GM10847 (cell line): ENCODE results near the gene C2CD4B.

Source experiments
- POLR2A ChIP-seq: IDR thresholded peaks from 2 replicates; pipeline ENCODE4 v1.6.1; 2011; ENCODE audit not compliant: insufficient read length; ENCODE audit errors: extremely low read depth

C2CD4B gene, protein sequence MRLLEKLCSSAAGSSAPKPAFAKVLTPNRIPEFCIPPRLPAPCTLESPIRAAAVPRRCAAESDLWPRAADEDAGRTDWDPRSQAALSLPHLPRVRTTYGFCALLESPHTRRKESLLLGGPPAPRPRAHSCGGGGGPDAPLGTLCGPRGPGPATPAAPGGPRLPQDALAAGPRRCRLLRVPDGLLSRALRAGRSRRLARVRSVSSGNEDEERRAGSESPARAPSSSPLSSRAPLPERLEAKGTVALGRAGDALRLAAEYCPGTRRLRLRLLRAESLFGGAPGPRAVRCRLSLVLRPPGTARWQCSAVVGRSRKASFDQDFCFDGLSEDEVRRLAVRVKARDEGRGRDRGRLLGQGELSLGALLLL

DNA sequence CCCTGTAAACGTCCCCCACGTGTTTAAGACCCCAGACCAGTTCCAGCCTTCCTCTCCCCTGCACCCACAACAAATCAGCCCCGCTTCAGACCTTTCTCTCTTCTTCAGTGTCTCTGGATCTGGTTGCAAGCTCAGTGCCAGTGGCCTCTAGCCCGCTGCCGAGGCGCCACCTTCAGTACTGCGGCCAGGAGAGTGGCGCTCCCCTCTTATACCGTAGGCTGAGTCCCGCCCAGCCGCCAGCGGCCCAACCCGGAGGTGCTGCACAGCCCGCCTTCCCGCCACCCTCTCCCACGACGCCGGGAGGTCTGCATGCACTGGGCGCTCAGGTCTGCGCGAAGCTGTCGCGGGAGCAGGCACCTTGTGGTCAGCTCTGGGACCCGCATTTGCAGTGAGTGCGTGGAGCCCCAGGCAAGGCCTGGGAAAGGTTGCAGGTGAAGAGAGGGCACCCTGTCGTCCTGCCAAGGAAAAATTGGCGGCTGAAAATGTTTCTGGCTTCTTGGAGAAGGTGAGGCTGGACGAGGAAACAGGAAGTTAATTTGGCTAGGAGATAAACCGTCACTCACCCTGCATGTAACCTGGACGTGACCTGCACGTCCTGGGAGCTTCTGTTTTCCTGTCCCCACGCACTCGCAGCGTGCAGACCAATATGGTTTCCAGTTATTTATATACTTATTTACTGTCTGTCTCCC is at the start of gene C2CD4B:
Gene C2CD4B, minus strand, starts transcription at position 182 of the 689 bp plus-strand sequence. CDS start 301 bp downstream, outside the sequence.
- TF ChIP-seq POLR2A, result no peak

DNA sequence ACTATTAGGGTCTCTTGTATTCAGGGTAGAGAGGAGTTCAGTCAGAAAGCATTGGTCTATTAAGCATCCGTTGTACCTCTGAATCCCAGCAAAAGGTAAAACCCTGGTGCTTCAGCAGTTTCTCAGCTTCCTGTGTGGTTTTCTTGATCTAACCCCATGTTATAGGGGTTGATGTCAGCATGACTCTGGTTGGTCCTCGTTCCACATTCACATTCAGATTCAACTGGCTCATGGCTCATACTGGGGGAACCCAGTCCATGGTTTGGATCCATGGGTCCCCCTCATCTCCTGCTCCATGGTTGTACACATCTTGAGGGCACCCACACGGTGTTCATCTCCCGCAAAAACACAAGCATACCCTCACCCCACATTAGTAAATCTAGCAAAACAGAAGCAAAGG is 47.7 kb upstream of the C2CD4B start:
- no peak for TF ChIP-seq POLR2A

DNA sequence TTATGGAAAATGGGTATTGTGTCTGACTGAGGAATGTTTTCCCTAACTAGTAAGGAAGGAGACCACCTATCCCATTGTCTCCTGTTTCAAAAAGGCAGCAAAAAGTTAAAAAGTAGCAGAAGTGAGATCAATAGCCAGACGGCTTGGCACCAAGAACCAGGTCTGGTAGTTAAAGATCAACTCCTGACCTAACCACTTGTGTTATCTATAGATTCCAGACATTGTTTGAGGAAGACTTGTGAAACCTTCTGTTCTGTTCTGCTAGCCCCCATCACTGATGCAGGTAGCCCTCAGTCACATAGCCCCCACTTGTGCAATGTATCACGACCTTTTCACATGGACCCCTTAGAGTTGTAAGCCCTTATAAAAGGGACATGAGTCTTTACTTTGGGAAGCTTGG is 46.3 kb upstream of the C2CD4B start:
- no peak for TF ChIP-seq POLR2A

DNA sequence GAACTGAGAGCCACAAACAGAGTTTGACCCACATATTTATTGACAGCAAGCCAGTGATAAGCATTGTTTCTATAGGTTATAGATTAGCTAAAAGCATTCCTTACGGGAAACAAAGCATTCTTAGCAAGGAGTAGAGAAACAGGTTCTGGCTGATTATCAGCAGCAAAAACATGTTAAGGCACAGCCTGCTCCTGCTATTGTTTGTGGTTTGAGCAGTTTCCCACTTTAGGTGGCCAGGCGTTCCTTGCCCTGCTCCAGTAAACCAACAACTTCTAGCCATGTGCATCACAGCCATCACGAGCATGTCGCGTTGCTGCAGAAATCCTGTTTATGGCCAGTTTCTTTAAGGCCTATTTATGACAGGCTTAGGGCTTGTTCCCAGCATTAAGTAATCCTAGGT is 44.7 kb upstream of the C2CD4B start:
- no peak for TF ChIP-seq POLR2A

DNA sequence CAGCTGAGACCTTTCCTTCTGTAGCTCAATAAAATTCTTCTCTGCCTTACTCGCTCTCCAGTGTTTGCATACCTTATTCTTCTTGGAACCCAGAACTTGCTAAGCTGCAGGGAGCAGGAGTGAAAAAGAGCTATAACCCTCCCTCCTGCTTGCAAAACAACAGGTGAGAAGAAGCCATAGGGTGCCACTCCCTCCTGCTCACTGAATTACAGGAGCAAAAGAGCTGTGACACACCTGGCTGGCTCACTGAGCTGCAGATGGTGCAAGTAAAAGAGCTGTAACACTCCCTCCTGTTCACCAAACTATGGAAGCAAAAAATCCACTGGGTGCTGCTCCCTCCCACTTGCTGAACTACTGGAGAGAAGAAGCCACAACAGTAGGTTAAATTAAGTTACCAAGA is 44.2 kb upstream of the C2CD4B start:
- TF ChIP-seq POLR2A, result no peak

DNA sequence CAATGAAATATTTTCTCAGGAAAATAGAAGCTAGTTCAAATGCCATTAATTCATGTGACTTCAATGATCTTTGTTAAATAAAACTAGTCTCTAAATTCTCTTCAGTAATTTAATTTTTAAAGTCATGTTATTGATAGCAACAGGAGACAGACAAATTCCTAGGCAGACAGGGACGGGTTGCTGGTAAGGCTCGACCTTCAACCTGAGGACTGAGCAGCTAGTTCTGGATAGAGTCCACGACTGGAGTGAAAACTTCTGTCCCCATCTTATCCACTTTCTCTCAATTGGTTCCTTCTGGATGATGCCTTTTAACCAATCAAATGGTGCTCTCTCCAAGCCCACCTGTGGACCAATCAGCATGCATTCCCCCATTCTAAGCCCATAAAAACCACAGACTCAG is 43.8 kb upstream of the C2CD4B start:
- TF ChIP-seq POLR2A, result no peak

DNA sequence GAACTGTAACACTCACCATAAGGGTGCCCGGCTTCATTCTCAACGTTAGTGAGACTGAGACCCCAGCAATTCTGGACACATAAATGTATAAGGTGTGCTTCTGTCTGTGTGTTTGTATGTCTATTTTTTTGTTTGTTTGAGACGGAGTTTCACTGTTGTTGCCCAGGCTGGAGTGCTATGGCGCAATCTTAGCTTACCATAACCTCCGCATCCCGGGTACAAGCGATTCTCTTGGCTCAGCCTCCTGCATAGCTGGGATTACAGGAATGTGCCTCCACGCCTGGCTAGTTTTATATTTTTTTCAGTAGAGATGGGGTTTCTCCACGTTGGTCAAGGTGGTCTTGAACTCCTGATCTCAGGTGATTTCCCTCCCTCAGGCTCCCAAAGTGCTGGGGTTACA is 43.3 kb upstream of the C2CD4B start:
- TF ChIP-seq POLR2A, result no peak

DNA sequence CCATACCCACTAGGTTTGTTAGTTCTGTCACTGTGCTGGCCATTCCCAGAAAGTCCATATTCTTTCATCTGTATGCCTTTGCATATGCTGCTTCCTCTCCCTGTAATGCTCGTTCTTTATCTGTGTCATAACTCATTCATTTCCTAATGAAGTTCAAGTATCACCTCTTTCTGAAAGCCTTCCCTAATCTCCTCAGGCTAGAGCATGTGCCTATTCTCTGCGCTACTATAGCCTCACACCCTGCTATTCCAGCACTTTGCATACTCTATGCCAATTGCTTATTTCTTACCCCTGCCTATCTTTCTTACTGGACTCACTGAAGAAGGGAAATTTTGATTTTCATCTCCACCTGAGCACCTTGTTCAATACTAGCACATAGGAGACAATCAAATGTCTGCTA is 25.6 kb upstream of the C2CD4B start:
- TF ChIP-seq POLR2A, result no peak

DNA sequence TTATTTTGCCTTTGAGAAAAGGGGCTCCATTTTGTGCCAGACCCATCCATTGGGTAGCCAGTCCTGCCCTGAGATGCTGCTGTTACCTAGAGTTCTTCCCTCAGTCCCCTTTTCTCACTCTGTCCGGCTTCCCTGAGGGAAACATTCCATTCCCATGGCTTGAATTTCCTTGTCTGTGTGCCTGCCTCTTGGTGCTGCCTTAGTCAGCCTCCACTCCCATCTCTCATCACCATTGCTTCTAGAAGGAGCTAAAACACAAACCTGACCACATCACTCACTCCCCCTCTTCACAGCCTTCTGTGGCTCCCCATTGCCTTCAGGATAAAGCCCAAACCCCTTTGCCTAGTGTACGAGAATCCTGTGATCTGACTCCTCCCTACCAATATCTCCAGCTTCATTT is 25.2 kb upstream of the C2CD4B start:
- no peak for TF ChIP-seq POLR2A

DNA sequence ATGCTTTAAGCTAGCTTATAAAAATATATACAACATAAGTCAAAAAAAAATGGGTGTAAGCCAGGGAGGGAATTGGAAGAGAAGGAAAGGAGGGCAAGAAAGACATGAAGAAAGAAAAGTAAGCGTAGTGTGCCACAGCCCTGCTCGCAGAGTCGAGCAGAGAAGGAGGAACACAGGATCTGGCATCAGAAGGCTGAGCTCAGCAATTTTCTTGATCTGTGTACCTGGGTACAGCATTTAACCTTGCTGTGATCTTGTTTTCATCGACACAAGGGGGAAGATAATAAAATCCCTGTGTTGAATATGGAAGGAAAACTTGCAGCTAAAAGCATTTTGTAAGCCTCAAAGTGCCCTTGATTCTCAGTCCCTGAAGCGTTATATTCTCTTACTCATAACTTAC is 23.7 kb upstream of the C2CD4B start:
- TF ChIP-seq POLR2A, result no peak

DNA sequence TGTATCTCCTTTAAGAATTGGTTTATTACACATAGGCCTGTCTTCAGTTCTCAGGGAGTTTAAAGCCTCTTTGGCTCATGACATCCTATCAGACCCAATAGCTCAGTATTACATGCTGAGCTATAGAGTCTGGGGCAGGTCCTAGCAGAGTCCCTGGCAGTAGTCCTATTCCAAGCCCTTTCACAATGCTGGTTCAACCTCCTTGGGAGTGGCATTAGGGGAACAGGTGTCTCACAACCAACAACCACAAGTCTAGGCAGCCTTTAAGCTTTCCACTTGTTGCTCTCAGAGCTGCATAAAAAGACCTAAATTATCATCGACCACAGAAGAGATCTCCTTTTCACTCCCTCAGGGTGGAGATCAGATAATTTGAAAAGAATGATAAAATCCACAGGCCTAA is 22.8 kb upstream of the C2CD4B start:
- TF ChIP-seq POLR2A, result no peak

DNA sequence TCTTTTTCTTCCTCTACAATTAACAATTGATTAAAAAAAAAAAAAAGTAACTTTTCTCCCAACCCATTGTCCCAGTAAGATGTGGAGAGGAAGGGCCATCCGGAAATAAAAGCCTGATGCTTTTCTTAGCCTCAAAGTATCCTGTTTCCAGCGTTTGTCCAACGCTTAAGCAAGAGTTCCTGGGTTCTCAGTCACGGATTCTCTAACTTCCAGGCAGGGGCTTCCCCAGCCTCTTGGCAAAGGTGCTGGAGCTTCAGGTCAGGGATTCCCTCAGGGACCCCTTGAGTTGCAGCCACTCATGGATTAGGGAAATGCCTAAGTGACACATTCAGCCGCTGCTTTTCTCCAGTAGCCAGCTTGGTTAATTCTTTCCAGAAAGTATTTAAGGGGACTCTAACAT is 22.3 kb upstream of the C2CD4B start:
- TF ChIP-seq POLR2A, result no peak

DNA sequence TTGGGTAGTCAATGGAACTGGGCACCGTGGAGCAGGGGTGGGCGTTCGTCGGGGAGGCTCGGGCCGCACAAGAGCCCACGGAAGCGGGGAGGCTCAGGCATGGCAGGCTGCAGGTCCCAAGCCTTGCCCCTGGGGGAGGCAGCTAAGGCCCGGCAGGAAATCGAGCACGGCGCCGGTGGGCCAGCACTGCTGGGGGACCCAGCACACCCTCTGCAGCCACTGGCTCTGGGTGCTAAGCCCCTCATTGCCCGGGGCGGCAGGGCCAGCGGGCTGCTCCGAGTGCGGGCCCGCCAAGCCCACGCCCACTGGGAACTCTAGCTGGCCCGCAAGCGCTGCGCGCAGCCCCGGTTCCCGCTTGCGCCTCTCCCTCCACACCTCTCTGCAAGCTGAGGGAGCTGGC is 21.5 kb upstream of the C2CD4B start:
- no peak for TF ChIP-seq POLR2A

DNA sequence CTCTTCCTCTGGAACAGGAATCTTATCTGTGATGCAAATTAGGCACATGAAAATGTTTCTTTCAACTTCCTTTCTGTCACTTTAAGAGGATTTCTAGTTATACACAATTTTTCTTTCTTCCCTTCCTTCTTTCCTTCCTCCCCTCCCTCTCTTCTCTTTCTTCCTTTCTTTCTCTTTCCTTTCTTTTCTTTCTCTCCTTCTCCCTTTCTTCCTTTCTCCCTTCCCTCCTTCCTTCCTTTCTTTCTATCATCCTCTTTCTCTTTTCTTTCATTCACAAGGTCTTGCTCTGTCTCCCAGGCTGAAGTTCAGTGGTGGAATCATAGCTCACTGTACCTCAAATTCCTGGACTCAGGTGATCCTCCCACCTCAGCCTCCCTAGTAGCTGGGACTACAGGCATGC is 18.0 kb upstream of the C2CD4B start:
- no peak for TF ChIP-seq POLR2A

DNA sequence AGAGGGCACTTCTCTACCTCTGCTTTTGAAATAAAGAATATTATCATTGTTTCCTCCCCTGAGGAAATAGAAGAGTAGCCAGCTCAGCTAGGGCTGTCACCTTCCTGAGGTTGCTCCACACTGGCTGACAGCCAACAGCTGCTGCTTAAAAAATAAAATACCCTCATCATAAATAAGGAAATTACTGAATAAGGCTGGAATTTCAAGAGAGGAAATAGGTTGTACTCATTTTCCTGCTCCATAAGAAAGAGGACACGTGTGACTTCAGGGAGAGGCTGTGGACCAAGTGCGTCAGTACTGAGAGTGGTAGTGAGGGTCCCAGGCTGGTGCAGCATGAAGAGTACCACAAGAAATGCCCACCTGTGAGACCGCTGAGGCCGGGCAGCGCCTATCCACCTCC is 8.1 kb upstream of the C2CD4B start:
- TF ChIP-seq POLR2A, result no peak

DNA sequence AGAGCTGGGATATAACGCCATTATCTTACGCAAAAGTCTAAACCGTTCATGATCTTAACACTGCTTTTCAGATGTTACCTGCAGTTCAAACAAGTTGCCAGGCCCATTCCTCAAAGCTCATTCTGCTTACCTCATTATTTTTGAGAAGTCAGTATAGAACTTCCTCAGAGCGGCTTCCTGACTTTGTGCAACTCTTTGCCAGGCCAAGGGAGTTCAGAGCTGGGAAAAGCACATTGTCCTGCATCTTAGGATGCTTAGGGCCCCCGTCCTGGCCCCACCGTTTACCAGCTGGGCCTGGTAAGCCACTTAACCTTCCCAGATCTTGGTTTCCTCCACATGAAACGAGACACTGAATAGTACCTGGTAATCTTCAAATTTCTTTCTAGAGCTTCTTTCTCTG is 6.8 kb upstream of the C2CD4B start:
- no peak for TF ChIP-seq POLR2A
